K562 (cell line): Measurements from ENCODE around the gene SYT6. TPM values are rescaled to one million over a fixed set of nuclear protein-coding genes. Genes with fewer than 3 reads are reported as not detected.

Source experiments
- ATAC-seq: fragments of 200-7000 bp; cut with Tn5 transposase; 3 replicates; pipeline ENCODE4 v1.9.1; 2020; ENCODE audit warnings: moderate library complexity
- BruUV-seq: library from RNA; stranded (reverse); fragments of 400-500 nt; replicated peaks from 2 replicates; lab custom pipeline; 2021; lab: Mats Ljungman, UMichigan
- CTCF ChIA-PET: fragments of 300-600 bp; formaldehyde crosslinking; extraction: SDS; loops from one replicate; lab custom pipeline; 2021; ENCODE audit warnings: low intra/inter-chr PET ratio; lab: Yijun Ruan, JAX
- POLR2A ChIA-PET: fragments of 300-600, 350-650 bp; sonication (Branson Sonifier 250); formaldehyde crosslinking; extraction: SDS; loops from one replicate; lab custom pipeline; 2021; ENCODE audit warnings: antibody characterized with exemption, inconsistent platforms; lab: Yijun Ruan, JAX
- DNase-seq, 4 experiments: peaks; one replicate each; pipeline versions ENCODE4 v3.0.0 to v3.0.0-alpha.2; 2011 to 2018; ENCODE audit warnings: low spot score in 3 of 4, mixed read lengths in 3 of 4; ENCODE audit errors: extremely low read depth in 1 of 4
- FAIRE-seq: peaks from 2 replicates; lab custom pipeline; 2011; peaks lifted over from hg19 to GRCh38; lab: Jason Lieb, UNC
- H2AFZ ChIP-seq: 2 replicates; pipeline ENCODE4 v1.6.0; 2011; ENCODE audit warnings: low read depth, low read length, control low read depth, inconsistent platforms
- H3K27ac ChIP-seq: fragments of 200-600 bp; 3 replicates; pipeline ENCODE4 v1.8.0; 2011; ENCODE audit warnings: low read depth, mild to moderate bottlenecking, control low read depth, inconsistent platforms, low read length, moderate library complexity, mixed read lengths; ENCODE audit errors: extremely low read depth
- H3K27me3 ChIP-seq, 2 experiments: fragments of 300-600 bp in 1 of 2; 2 replicates in 1 of 2; 3 replicates in 1 of 2; pipeline versions ENCODE4 v1.6.0 to v1.8.0; 2011; ENCODE audit warnings: inconsistent platforms in 2 of 2, low read length in 2 of 2, mild to moderate bottlenecking in 1 of 2, mixed read lengths in 1 of 2, moderate library complexity in 1 of 2; ENCODE audit not compliant: control insufficient read depth in 2 of 2, insufficient read depth in 2 of 2
- H3K36me3 ChIP-seq: fragments of 300-600 bp; 3 replicates; pipeline ENCODE4 v1.8.0; 2011; ENCODE audit warnings: mild to moderate bottlenecking, low read length, inconsistent platforms; ENCODE audit not compliant: control insufficient read depth, insufficient read depth
- H3K4me1 ChIP-seq, 2 experiments: fragments of 200-600 bp in 1 of 2; replicated peaks in 1 of 2; 2 replicates in 1 of 2; 3 replicates in 1 of 2; pipeline versions ENCODE4 v1.5.1 to v1.8.0; 2011; ENCODE audit warnings: inconsistent platforms in 2 of 2, low read length in 2 of 2, mild to moderate bottlenecking in 1 of 2, mixed read lengths in 1 of 2, moderate library complexity in 1 of 2; ENCODE audit not compliant: control insufficient read depth in 2 of 2, insufficient read depth in 2 of 2
- H3K4me2 ChIP-seq: 2 replicates; pipeline ENCODE4 v1.6.1; 2011; ENCODE audit warnings: low read length, control low read depth, inconsistent platforms, mixed read lengths; ENCODE audit not compliant: insufficient read depth
- H3K4me3 ChIP-seq: fragments of 200-600 bp; sonication (generic), shearing (Covaris generic); 2 replicates; pipeline ENCODE4 v1.5.1; 2016; ENCODE audit warnings: control low read depth, inconsistent platforms
- H3K79me2 ChIP-seq: fragments of 200-600 bp; 3 replicates; pipeline ENCODE4 v1.8.0; 2011; ENCODE audit warnings: low read length, inconsistent platforms; ENCODE audit not compliant: control insufficient read depth, insufficient read depth
- H3K9ac ChIP-seq, 2 experiments: 2 replicates each; pipeline versions ENCODE4 v1.6.0 to v1.6.1; 2011; ENCODE audit warnings: low read depth in 2 of 2, low read length in 2 of 2, control low read depth in 1 of 2, inconsistent platforms in 1 of 2, mild to moderate bottlenecking in 1 of 2, mixed read lengths in 1 of 2; ENCODE audit not compliant: insufficient read depth in 1 of 2
- H3K9me1 ChIP-seq: one replicate; pipeline ENCODE4 v1.6.0; 2011; ENCODE audit warnings: inconsistent platforms, mild to moderate bottlenecking, low read length, moderate library complexity; ENCODE audit not compliant: control insufficient read depth, insufficient read depth
- H3K9me3 ChIP-seq: replicated peaks from 2 replicates; pipeline ENCODE4 v1.5.1; 2011; ENCODE audit warnings: low read depth, low read length, inconsistent platforms; ENCODE audit not compliant: control insufficient read depth, insufficient read depth
- H4K20me1 ChIP-seq: replicated peaks from 2 replicates; pipeline ENCODE4 v1.6.1; 2011; ENCODE audit warnings: low read length, inconsistent platforms, mixed read lengths; ENCODE audit not compliant: control insufficient read depth, insufficient read depth
- CBX5 ChIP-seq: IDR thresholded peaks from 2 replicates; pipeline ENCODE4 v1.6.1; 2014; ENCODE audit warnings: low read depth, borderline replicate concordance
- HNRNPK ChIP-seq: fragments of 200-400 bp; formaldehyde crosslinking; IDR thresholded peaks from one replicate; pipeline ENCODE4 v1.6.1; 2018; ENCODE audit warnings: mild to moderate bottlenecking, low read depth, low read length; ENCODE audit not compliant: poor library complexity, severe bottlenecking
- NFIC ChIP-seq: fragments of 450-650 bp; IDR thresholded peaks from 2 replicates; pipeline ENCODE4 v1.6.1; 2017; ENCODE audit warnings: mild to moderate bottlenecking, inconsistent platforms
- SIN3A ChIP-seq, 2 experiments: fragments of 150-350 bp in 1 of 2; IDR thresholded peaks; 2 replicates each; pipeline ENCODE4 v1.6.1; 2011 to 2016; ENCODE audit warnings: borderline replicate concordance in 2 of 2, low read depth in 2 of 2, low read length in 2 of 2, mild to moderate bottlenecking in 2 of 2, moderate library complexity in 2 of 2; ENCODE audit not compliant: control insufficient read depth in 1 of 2
- TCFL5 ChIP-seq: fragments of 250-450 bp; sonication (Bioruptor Pico); conservative IDR thresholded peaks from 2 replicates; pipeline ENCODE4 v1.6.1; 2021; ENCODE audit warnings: mild to moderate bottlenecking, moderate library complexity, matching md5 sums
- ZNF384 ChIP-seq: IDR thresholded peaks from 2 replicates; pipeline ENCODE4 v1.6.1; 2012; ENCODE audit warnings: low read depth, low read length, improper control_type of control experiment
- WGBS: fragments of 100-300 bp; shearing (Covaris generic); methylation state at CpG from one replicate; pipeline ENCODE4 v1.1.6; 2016; ENCODE audit warnings: low coverage, mixed read lengths; ENCODE audit not compliant: insufficient coverage; ENCODE audit errors: missing lambda C conversion rate; 5-methylcytosine and 5-hydroxymethylcytosine counted together
- in situ Hi-C: fragments of 300-500 bp; cut with MboI; formaldehyde crosslinking; loops from 4 replicates; pipeline ENCODE4 v1.15.0; 2018; ENCODE audit warnings: inconsistent platforms, mixed read lengths
- intact Hi-C: fragments of 100-400 bp; cut with micrococcal nuclease; formaldehyde crosslinking; loops from 2 replicates; pipeline ENCODE4 v1.14.2; 2022
- polyA plus RNA-seq, 8 experiments: library from polyadenylated mRNA; depleted of rRNA in 4 of 8; stranded (reverse) in 5 of 8; unstranded in 3 of 8; fragments of >200 nt; fragmentation: Nextera tagmentation in 2 of 8; fragmentation: Illumina TruSeq in 1 of 8; extraction: Ambion mirVana in 2 of 8; extraction: Trizol in 1 of 8; gene quantifications; 2 replicates each; pipeline versions ENCODE4 v1.2.1 to v1.2.3, GENCODE V29; 2011 to 2014; ENCODE audit warnings: inconsistent platforms in 1 of 8, missing spikeins in 1 of 8
- total RNA-seq, 7 experiments: library from RNA; depleted of rRNA in 6 of 7; stranded (reverse); fragments of >200 nt in 6 of 7; fragmentation: Illumina TruSeq in 2 of 7; extraction: Trizol in 2 of 7; gene quantifications; 2 replicates each; pipeline versions ENCODE4 v1.2.1 to v1.2.3, GENCODE V29; 2011 to 2021; ENCODE audit warnings: low replicate concordance in 1 of 7
- TF ChIP-seq, protein P1 (sequence below): sonication (generic); formaldehyde crosslinking; IDR thresholded peaks from 2 replicates; pipeline ENCODE4 v1.8.0; 2023; ENCODE audit warnings: mild to moderate bottlenecking, missing genetic modification reagents
- TF ChIP-seq, protein P2 (sequence below), 2 experiments: fragments of 450-650 bp; IDR thresholded peaks; 2 replicates each; pipeline ENCODE4 v1.6.1; 2016
- TF ChIP-seq, protein P3 (sequence below), 2 experiments: fragments of 450-650 bp; IDR thresholded peaks; 2 replicates each; pipeline ENCODE4 v1.6.1; 2018; ENCODE audit warnings: mild to moderate bottlenecking in 2 of 2, low read depth in 1 of 2; ENCODE audit not compliant: partially characterized antibody in 2 of 2
- TF ChIP-seq, protein P4 (sequence below), 2 experiments: fragments of 450-650 bp; conservative IDR thresholded peaks; 2 replicates each; pipeline ENCODE4 v1.6.1; 2017; ENCODE audit warnings: mild to moderate bottlenecking in 2 of 2, moderate library complexity in 2 of 2

Gene SYT6
- total and polyA plus RNA-seq, 9 of the 15 experiments (the other 6 are each of a cell fraction or from before 2014, with no cell fraction given) = 0.06 TPM; not detected in 8

DNA sequence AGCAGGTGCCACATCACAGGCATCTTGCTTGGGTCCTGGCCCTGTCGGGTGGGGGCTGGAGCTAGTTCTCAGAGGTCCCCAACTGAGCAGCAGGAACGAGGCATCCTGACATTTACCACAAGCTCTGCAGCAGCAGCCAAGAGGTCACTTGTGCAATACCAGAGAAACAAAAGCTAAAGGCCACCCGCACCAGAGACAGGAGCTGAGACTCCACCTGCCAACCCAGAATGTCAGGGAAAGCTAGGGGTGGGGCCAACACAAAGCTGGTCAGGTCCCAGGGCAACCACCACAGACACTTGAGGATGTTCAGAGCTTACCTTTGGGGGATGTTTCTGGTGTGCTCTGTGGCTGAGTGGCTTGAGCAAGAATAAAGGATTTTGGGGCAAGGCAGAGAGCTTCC lies 13.6 kb upstream of the SYT6 start (continued):
- no peak for TF ChIP-seq TCFL5
- no peak for TF ChIP-seq HNRNPK
- TF ChIP-seq, protein P1, sequence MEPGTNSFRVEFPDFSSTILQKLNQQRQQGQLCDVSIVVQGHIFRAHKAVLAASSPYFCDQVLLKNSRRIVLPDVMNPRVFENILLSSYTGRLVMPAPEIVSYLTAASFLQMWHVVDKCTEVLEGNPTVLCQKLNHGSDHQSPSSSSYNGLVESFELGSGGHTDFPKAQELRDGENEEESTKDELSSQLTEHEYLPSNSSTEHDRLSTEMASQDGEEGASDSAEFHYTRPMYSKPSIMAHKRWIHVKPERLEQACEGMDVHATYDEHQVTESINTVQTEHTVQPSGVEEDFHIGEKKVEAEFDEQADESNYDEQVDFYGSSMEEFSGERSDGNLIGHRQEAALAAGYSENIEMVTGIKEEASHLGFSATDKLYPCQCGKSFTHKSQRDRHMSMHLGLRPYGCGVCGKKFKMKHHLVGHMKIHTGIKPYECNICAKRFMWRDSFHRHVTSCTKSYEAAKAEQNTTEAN = no peak
- TF ChIP-seq NFIC = no peak

DNA sequence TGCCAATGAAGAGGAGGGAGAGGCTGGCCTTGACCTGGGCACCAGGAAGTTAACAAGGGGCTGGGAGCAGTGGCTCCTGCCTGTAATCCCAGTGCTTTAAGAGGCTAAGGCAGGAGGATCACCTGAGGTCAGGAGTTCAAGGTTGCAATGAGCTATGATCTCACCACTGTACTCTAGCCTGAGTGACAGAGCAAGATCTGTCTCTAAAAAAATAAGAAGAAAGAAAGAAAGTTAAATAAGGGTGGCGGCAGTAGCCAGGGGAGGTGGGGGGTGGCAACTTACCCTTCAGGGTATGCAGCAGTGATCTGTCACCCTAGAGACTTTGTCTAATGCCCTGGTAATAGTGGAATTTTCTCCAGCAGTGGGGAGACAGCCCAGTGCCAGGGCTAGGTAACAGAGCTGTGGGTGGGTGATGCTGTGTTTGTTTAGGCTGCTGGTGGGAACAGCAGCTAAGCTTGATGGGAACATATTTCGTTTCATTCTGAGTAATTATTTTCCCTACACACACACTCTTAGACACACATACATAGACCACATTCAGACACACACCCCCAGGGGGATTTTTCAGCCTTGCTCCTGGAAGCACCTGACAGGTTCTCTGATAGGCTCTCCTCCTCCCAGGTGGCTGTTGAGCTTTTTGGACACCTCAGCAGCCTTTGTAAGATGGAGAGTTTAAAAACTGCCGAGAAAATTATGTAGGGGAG lies 11.3 kb upstream of the SYT6 start:
- no peak overlapping the region for H3K4me2 ChIP-seq
- no peak for ATAC-seq
- 3% methylated on average over 3 of the region's 3 CpGs for WGBS
- no peaks in the 10 kb centered on the region for H3K36me3 ChIP-seq
- H4K20me1 ChIP-seq = no peaks in the 10 kb centered on the region
- CTCF ChIA-PET = no interaction called here
- no peaks in the 10 kb centered on the region for H3K9me3 ChIP-seq
- H3K79me2 ChIP-seq = no peaks in the 10 kb centered on the region
- BruUV-seq = no TSS peak
- H3K27me3 ChIP-seq = peaks cover 2 to 33% of the 10 kb centered on the region in 2 experiments
- FAIRE-seq = no peak
- POLR2A ChIA-PET = interaction anchor here (0.7 to 1.2 kb wide), 2 partner anchors 45 to 794 kb away, joined by 3 read pairs; no protein-coding TSS in a partner anchor
- H3K27ac ChIP-seq = no peak overlapping the region
- H2AFZ ChIP-seq = no peak overlapping the region
- H3K9ac ChIP-seq = no peak overlapping the region
- no peak for DNase-seq
- no peaks in the 10 kb centered on the region for H3K9me1 ChIP-seq
- in situ Hi-C loops = no loop called here
- H3K4me3 ChIP-seq = no peak overlapping the region
- intact Hi-C loops = no loop called here
- H3K4me1 ChIP-seq = no peaks in the 10 kb centered on the region
- TF ChIP-seq ZNF384 (no peak), SIN3A (IDR thresholded peaks at IDR 0.05; ENCODE audit: borderline replicate concordance in 2 of 2, control insufficient read depth in 1 of 2, low read depth in 2 of 2, low read length in 2 of 2) (no peak), CBX5 (no peak)
- TF ChIP-seq, protein P2, sequence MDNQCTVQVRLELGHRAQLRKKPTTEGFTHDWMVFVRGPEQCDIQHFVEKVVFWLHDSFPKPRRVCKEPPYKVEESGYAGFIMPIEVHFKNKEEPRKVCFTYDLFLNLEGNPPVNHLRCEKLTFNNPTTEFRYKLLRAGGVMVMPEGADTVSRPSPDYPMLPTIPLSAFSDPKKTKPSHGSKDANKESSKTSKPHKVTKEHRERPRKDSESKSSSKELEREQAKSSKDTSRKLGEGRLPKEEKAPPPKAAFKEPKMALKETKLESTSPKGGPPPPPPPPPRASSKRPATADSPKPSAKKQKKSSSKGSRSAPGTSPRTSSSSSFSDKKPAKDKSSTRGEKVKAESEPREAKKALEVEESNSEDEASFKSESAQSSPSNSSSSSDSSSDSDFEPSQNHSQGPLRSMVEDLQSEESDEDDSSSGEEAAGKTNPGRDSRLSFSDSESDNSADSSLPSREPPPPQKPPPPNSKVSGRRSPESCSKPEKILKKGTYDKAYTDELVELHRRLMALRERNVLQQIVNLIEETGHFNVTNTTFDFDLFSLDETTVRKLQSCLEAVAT (IDR thresholded peaks at IDR 0.05) = no peak
- TF ChIP-seq, protein P3, sequence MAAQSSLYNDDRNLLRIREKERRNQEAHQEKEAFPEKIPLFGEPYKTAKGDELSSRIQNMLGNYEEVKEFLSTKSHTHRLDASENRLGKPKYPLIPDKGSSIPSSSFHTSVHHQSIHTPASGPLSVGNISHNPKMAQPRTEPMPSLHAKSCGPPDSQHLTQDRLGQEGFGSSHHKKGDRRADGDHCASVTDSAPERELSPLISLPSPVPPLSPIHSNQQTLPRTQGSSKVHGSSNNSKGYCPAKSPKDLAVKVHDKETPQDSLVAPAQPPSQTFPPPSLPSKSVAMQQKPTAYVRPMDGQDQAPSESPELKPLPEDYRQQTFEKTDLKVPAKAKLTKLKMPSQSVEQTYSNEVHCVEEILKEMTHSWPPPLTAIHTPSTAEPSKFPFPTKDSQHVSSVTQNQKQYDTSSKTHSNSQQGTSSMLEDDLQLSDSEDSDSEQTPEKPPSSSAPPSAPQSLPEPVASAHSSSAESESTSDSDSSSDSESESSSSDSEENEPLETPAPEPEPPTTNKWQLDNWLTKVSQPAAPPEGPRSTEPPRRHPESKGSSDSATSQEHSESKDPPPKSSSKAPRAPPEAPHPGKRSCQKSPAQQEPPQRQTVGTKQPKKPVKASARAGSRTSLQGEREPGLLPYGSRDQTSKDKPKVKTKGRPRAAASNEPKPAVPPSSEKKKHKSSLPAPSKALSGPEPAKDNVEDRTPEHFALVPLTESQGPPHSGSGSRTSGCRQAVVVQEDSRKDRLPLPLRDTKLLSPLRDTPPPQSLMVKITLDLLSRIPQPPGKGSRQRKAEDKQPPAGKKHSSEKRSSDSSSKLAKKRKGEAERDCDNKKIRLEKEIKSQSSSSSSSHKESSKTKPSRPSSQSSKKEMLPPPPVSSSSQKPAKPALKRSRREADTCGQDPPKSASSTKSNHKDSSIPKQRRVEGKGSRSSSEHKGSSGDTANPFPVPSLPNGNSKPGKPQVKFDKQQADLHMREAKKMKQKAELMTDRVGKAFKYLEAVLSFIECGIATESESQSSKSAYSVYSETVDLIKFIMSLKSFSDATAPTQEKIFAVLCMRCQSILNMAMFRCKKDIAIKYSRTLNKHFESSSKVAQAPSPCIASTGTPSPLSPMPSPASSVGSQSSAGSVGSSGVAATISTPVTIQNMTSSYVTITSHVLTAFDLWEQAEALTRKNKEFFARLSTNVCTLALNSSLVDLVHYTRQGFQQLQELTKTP (IDR thresholded peaks at IDR 0.05; ENCODE audit: low read depth in 1 of 2, partially characterized antibody in 2 of 2) = no peak
- TF ChIP-seq, protein P4, sequence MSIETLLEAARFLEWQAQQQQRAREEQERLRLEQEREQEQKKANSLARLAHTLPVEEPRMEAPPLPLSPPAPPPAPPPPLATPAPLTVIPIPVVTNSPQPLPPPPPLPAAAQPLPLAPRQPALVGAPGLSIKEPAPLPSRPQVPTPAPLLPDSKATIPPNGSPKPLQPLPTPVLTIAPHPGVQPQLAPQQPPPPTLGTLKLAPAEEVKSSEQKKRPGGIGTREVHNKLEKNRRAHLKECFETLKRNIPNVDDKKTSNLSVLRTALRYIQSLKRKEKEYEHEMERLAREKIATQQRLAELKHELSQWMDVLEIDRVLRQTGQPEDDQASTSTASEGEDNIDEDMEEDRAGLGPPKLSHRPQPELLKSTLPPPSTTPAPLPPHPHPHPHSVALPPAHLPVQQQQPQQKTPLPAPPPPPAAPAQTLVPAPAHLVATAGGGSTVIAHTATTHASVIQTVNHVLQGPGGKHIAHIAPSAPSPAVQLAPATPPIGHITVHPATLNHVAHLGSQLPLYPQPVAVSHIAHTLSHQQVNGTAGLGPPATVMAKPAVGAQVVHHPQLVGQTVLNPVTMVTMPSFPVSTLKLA (conservative IDR thresholded peaks at IDR 0.05) = no peak
